Stomach smooth muscle (tissue), 2 donors: Measurements from ENCODE around the gene MGME1.
"Not testable (repeated sequence)": the region's sequence is repeated elsewhere in the genome, so short reads cannot be mapped to it uniquely, and the experiment has no call there.

Source experiments
- H3K27ac ChIP-seq: one replicate; pipeline ENCODE4 v1.7.0; 2013; ENCODE audit warnings: mild to moderate bottlenecking, low read length, inconsistent platforms
- H3K27me3 ChIP-seq, 2 donors: one replicate each; pipeline ENCODE4 v1.7.0; 2013; ENCODE audit warnings: low read length in 2 of 2; ENCODE audit not compliant: insufficient read depth in 2 of 2, control insufficient read depth in 1 of 2
- H3K36me3 ChIP-seq, 2 donors: one replicate each; pipeline ENCODE4 v1.7.0; 2013; ENCODE audit warnings: low read length in 2 of 2; ENCODE audit not compliant: control insufficient read depth in 2 of 2, insufficient read depth in 2 of 2
- H3K4me1 ChIP-seq: one replicate; pipeline ENCODE4 v1.7.0; 2013; ENCODE audit warnings: low read length; ENCODE audit not compliant: control insufficient read depth, insufficient read depth
- H3K4me3 ChIP-seq, 2 donors: one replicate each; pipeline ENCODE4 v1.7.0; 2013; ENCODE audit warnings: low read length in 2 of 2
- H3K9ac ChIP-seq, 2 donors: one replicate each; pipeline ENCODE4 v1.7.0; 2013; ENCODE audit warnings: low read length in 2 of 2, mild to moderate bottlenecking in 1 of 2
- H3K9me3 ChIP-seq, 2 donors: one replicate each; pipeline ENCODE4 v1.7.0; 2013; ENCODE audit warnings: low read length in 2 of 2; ENCODE audit not compliant: control insufficient read depth in 2 of 2
- donor health status: healthy.
- donor health status: Pancreatic carcinoma.

MGME1 gene

DNA sequence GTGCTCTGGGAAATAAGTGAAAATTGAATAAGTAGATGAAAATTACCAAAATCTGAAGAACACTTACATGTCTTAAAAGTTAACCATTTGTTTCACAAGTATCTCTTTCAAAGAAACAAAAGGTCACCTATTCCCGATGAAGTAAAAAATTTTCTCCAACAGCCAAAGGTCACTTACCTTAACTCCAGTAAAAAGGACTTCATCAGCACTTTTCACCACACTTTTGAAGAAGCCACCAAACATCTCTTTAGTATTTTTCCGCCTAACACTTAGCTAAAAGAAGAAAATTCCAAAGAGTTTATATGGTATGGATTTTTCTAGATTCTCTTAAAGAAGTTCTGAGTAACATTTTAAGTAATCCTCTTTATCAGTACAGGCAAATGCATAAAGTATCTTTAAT lies 17.5 kb upstream of the MGME1 start:
- Histone ChIP-seq H3K27me3 (no peaks in the 10 kb centered on the region), H3K4me3 (no peak overlapping the region), H3K9me3 (no peaks in the 10 kb centered on the region), H3K36me3 (peaks cover 51 to 69% of the 10 kb centered on the region in 2 donors), H3K9ac (no peak overlapping the region), H3K27ac (no peak overlapping the region), H3K4me1 (no peaks in the 10 kb centered on the region)

DNA sequence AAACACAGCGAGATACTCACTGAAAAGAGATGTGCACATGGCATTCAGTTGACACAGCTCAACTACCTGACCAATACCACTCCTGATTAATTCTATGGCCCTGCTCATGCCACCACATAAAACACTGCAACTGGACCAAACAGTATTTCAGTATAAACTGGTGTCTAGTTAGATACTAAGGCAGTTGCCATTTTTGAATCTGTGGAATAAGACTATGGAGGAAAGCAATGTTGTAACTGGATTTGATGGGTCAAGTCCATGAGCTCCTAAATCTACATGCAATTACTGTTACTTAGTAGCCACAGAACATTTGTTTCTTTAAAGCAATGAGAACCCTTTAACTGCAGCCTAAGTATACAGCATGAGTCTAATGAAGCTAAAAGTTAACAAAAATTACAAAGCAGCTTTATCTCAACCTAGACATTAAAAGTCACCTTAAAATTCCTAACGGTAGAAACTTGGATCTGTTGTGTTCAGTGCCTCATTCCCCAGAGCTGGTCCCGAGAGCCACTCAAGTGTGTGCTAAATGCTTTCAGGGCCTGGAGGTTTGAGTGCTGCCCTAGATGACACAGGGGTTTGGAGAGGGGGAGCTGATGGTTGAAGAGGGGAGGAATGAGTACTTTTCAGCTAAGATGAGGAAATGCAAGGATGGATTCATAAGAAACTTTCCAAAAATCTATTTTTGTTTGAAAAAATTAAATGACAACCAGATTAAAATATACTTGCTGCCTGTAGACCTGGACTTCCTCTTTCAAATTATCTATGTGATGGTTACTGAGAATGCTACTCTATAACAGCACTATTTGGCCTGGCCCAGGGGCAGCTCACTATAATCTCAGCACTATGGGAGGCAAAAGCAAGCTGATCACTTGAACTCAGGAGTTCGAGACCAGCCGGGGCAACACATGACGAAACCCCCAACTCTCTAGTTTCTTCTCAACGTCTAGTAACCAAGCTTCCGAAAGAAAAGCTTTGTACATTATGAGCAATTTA lies 15.8 kb upstream of the MGME1 start:
- peaks cover 39 to 60% of the 10 kb centered on the region in 2 donors for H3K36me3 ChIP-seq
- H3K27me3 ChIP-seq = no peaks in the 10 kb centered on the region
- H3K4me3 ChIP-seq = no peak overlapping the region
- H3K9me3 ChIP-seq = no peaks in the 10 kb centered on the region
- peaks cover 5% of the 10 kb centered on the region for H3K4me1 ChIP-seq
- H3K27ac ChIP-seq = no peak overlapping the region
- no peak overlapping the region for H3K9ac ChIP-seq

GRCh38 chr20:17953935-17954334 lies 14.9 kb upstream of the MGME1 start:
- Histone ChIP-seq H3K9ac (no peak overlapping the region), H3K27ac (no peak overlapping the region), H3K4me3 (no peak overlapping the region), H3K27me3 (no peaks in the 10 kb centered on the region), H3K36me3 (peaks cover 33 to 54% of the 10 kb centered on the region in 2 donors), H3K9me3 (no peaks in the 10 kb centered on the region), H3K4me1 (peaks cover 5% of the 10 kb centered on the region)

DNA sequence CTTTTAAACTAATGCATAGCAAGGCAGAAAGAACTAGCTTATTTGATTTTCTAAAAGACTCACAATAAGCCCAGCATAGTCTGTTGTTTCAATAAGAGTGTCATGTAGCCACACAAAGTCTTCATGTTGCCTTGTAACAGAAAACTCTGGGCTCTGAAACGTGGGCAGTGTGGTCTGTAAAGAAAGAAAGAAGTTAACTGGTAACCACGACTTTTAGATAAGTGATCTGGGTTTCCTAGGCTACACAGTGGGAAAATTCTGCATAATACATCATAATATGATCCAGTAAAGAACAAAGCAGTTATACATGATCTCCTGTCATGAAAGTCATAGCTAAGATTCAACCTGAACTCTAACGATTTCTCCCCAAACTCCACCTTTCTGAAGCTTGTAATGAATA lies 13.5 kb upstream of the MGME1 start:
- Histone ChIP-seq H3K9me3 (no peaks in the 10 kb centered on the region), H3K36me3 (peaks cover 24 to 42% of the 10 kb centered on the region in 2 donors), H3K27ac (no peak overlapping the region)

DNA sequence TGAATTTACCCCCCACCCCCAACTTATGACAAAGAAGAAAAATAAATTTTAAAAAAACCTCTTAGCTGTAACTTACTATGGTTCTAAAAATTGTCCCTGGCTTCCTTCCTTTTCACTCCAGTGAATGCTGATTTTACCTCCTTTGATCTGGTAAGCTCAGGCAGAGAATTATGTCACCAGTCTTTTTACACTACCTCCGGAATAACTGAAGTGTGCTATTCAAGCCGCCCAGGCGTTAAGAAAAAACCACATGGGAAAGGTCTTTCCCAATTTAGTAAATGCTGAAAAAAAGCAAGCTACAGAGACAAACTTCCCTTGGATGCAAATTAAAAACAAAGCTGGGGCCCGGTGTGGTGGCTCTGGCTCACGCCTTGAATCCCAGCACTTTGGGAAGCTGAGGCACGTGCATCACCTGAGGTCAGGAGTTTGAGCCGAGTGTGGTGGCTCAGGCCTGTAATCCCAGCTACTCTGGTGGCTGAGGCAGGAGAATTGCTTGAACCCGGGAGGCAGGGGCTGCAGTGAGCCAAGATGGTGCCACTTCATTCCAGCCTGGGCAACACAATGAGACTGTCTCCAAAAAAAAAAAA lies 12.6 kb upstream of the MGME1 start:
- Histone ChIP-seq H3K4me1 (peaks cover 8% of the 10 kb centered on the region), H3K9ac (no peak overlapping the region), H3K27me3 (no peaks in the 10 kb centered on the region), H3K9me3 (no peaks in the 10 kb centered on the region), H3K36me3 (peaks cover 18 to 33% of the 10 kb centered on the region in 2 donors), H3K27ac (no peak overlapping the region), H3K4me3 (no peak overlapping the region)

More for the DNA sequence above, 13.5 kb upstream of the MGME1 start:
- H3K27me3 ChIP-seq = no peaks in the 10 kb centered on the region
- H3K4me1 ChIP-seq = peaks cover 5% of the 10 kb centered on the region
- no peak overlapping the region for H3K9ac ChIP-seq
- no peak overlapping the region for H3K4me3 ChIP-seq

DNA sequence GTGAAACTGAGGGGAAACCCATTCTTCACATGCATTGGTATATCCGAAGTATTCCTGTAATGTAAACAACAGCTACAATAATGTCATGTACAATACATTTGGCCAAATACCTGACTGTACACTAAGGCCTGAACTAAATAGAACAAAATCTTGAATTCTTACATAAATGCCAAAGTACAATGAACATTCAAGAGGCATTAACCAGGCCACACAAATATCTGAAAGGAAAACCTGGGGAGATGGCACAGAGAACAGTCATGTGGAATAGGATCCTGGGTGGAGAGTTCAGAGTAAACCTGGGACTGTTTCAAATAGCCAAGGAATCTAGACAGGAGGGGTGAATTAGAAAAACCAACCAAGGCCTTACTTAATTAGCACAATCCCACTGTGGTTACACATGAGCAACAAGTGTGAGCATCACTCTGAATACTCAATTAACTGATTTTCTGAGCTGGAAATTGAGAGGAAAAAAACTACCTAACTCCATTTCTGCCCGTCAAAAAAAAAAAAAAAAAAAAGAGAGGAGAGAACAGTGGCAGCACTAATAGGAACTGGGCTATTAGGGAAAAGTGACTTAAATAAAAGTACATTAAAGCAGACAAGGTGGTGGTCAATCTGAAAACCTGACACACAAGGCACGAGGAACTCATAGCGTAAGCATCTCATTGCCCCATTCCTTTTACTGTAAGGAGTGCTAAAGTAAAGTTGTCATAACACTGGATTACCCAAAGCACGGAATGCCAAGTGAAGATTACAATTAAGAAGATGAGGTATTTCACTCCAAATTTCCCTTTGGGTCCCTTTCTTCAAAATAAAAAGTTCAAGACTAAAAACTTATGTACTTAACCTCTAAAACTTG lies 11.1 kb upstream of the MGME1 start:
- Histone ChIP-seq H3K4me3 (no peak overlapping the region), H3K9me3 (no peaks in the 10 kb centered on the region), H3K4me1 (peaks cover 8% of the 10 kb centered on the region), H3K27me3 (no peaks in the 10 kb centered on the region), H3K36me3 (peaks cover 15 to 29% of the 10 kb centered on the region in 2 donors), H3K9ac (peak overlapping the region in 1 of 2 donors; percentile 17), H3K27ac (peak overlapping the region; percentile 12)

DNA sequence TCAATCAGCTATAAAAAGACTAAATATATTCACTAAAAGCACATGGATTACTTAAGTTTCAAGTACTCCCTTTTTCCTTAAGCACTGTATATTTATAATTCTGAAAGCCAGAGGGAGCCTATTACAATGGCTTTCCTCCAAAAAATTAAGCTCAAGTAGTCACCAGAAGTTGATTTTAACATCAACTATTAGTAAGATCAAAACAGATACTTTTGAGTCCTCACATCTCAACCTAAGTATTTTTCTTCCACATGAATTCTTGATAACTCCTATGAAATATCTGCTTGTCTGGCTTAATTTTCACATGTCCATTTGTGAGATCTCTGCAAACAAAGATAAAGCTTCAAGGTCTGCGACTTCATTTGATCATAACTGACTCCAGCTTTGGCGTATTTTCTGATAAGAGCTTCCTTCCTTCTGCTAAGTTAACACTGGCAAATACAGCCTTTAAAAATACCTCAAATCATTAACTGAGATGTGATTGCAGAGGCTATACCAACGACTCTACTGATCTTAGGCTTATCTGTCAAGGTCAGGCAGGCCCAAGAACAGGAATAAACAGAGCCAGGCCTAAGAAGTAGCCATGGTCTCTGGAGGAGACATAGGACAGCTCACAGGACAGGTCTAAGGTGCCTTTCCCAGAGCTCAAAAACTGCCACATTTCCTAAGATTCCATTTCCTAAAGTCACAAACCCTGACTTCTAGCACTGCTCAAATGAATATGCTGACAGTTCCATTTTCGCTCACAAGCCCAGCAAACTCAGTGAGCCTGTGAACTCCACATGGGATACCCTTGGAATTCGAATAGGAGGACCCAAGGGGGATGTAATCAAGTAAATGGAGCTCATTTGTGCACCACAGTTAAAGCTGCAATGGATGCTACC lies 10.2 kb upstream of the MGME1 start:
- H3K9me3 ChIP-seq = no peaks in the 10 kb centered on the region
- no peak overlapping the region for H3K4me3 ChIP-seq
- peaks cover 9 to 22% of the 10 kb centered on the region in 2 donors for H3K36me3 ChIP-seq
- no peaks in the 10 kb centered on the region for H3K27me3 ChIP-seq
- H3K4me1 ChIP-seq = peaks cover 12% of the 10 kb centered on the region
- no peak overlapping the region for H3K9ac ChIP-seq
- peak overlapping the region; percentile 12 for H3K27ac ChIP-seq

- no peak overlapping the region for H3K9ac ChIP-seq
- peaks cover 12% of the 10 kb centered on the region for H3K4me1 ChIP-seq
Measured at GRCh38 chr20:17959257-17959627, 9.6 kb upstream of the MGME1 start.

DNA sequence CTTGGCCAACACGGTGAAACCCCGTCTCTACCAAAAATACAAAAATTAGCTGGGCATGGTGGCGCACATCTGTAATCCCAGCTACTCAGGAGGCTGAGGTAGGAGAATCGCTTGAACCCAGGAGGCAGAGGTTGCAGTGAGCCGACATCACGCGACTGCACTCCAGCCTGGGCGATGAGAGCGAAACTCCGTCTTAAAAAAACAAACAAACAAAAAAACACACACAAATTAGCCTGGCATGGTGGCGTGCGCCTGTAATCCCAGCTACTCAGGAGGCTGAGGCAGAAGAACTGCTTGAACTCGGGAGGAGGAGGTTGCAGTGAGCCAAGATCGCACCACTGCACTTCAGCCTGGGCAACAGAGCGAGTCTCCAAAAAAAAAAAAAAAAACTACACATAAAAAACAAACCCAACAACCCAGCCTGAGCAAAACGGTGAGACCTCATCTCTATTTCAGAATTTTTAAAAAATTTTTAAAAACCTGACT lies 8.4 kb upstream of the MGME1 start:
- peak overlapping the region in 1 of 2 donors; percentile 15 for H3K4me3 ChIP-seq
- H3K36me3 ChIP-seq, H3K27me3 ChIP-seq, H3K27ac ChIP-seq, H3K9me3 ChIP-seq: not testable (repeated sequence)
- peak overlapping the region in 1 of 2 donors; percentile 34 for H3K9ac ChIP-seq
- H3K4me1 ChIP-seq = peaks cover 16% of the 10 kb centered on the region

More at GRCh38 chr20:17959257-17959627, 9.6 kb upstream of the MGME1 start:
- Histone ChIP-seq H3K36me3 (peaks cover 9 to 16% of the 10 kb centered on the region in 2 donors), H3K27me3 (no peaks in the 10 kb centered on the region), H3K4me3 (no peak overlapping the region), H3K9me3 (no peaks in the 10 kb centered on the region), H3K27ac (peak overlapping the region; percentile 12)
